NCI-H1436 (cell line): Measurements from ENCODE around the gene GABPB2.
"Not testable (repeated sequence)": the region's sequence is repeated elsewhere in the genome, so short reads cannot be mapped to it uniquely, and the experiment has no call there.

ENCODE experiments used
- DNase-seq: peaks from one replicate; lab custom pipeline; 2025; lab: John Stamatoyannopoulos, UW

Gene GABPB2

DNA sequence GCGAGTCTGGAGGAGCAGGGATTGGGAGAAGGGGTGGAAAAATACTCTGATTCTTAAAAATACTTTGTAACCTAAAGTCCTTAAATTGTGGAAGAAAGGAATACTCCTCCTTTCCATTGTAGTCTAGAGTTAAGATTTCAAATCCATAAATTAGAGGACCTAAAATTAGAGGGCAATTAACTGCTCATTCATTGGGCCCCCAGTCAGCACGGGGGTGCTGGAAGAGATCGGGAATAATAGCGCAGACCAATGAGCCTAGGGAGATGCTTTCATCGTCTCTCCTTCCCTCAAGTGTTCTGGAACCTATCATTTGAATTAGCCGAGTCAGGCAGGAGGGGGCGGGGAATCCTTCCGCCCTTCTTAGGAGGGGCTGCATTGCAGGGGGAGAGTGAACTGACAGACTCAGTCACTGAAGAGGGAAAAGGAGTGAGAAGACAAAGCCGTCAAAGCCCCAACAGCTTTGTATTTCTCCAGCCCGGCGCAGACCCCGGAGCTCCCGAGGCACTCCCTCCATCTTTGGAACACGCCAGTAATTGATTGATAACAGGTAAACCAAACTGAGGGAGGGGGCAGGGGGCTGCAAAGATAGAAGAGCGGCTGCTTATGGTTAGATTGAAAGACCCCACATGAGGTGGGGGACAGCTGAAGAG is 10.4 kb upstream of the GABPB2 start, which contains the start of gene MLLT11:
Gene MLLT11, plus strand, starts transcription at position 391 of the 650 bp plus-strand sequence. CDS start 6,828 bp downstream, outside the sequence.
- DNase-seq: peak; percentile 80

DNA sequence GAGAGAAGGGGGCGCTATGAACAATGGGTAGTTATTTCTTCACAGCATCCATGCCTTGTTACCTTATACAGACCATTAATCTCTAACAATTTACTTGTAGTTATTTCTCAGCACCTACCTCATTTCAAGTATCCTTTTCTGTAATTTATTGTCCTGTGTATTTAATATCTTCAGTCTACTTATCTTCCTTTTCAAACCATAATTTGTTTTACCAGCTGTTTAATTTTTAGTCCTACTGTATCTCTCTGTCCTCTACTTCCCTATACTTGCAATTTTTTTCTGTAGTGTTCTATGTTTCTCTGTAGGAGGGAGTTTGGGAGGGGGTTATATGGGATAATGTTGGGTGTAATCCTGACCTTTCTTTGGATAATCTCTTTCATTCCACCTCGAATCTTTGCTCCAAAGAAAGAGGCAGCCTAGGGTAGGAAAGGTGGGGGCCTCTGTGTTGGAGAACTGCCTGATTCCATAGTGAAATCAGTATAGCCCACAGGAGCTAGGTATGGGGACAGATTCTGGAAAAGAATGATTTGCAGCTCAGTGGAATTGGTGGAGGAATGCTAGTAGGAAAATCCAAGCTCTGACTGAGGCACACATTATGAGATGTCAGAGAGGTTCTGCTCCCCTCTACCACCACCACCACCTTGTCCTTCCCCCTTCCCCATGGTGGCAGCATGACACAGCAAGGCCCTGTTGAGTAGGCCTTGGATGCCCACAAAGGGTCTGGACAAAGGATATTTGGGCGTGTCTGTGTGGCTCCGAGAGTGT is 9.7 kb upstream of the GABPB2 start:
- DNase-seq: peak; percentile 34

DNA sequence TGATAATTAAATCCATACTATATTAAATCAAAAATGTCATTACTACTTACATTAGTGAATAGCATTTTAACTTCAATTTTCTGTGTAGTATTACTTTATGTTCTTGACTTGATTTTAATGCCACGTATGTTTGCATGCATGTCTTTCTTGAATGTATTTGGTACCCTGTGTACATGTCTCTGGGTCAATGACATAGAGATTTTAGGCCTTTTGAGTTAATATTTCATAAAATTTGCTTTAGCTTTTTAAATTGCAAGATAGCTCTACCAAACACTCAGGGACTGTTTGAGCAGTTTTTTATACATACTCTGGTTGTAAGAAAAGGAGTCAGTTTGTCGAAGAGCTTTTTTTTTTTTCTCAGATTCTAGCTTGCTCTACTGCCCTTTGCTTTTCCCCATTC is 8.9 kb upstream of the GABPB2 start:
- no peak for DNase-seq

DNA sequence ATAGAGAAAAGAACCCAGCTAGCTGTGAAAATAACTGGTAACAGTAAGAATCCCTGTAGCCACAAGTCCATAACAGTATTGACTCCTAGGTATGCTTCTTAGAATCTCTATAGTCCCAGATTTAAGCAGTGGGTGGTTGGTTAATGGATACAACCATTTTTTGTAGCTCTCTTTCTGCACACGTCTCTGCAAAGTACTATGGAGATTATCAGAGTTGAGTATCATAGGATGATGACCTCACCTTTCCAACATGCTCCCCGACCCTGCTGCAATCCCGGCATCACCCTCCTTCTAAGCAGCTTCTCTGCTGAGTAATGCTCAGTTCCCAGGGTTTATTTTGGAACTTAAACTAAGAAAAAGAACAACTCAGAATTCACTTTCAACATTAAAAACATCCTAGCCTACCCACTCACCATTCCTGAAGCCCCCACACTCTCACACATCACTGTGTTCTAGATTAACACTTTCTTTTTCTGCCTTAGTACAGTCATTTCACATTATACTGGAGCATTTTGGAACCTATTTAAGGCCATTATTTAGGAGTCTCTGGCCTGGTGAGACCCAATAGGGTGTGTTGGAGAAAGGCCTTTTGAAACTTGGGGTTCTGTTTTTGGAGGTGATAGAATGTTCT is 7.7 kb upstream of the GABPB2 start:
- no peak for DNase-seq

DNA sequence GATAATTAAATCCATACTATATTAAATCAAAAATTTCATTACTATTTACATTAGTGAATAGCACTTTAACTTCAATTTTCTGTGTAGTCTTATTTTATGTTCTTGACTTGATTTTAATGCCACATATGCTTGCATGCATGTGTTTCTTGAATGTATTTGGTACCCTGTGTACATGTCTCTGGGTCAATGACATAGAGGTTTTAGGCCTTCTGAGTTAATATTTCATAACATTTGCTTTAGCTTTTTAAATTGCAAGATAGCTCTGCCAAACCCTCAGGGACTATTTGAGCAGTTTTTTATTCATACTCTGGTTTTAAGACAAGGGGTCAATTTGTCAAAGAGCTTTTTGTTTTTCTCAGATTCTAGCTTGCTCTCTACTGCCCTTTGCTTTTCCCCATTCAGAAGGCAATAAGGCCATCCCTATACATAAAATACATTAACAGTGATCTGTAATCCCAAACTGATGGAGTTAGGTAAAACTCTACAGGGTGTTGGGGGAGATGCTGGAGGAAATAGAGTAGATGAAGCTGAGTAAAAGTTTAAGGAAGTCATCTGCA is 5.4 kb upstream of the GABPB2 start:
- DNase-seq: no peak

DNA sequence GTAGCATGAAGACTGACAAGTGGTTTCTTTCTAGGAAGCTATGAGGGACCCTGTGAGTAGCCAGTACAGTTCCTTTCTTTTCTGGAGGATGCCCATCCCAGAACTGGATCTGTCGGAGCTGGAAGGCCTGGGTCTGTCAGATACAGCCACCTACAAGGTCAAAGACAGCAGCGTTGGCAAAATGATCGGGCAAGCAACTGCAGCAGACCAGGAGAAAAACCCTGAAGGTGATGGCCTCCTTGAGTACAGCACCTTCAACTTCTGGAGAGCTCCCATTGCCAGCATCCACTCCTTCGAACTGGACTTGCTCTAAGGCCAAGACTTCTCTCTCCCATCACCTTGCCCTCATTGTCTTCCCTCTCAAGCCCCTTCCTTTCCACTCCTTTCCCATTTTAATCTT is 3.4 kb upstream of the GABPB2 start:
- DNase-seq: no peak

DNA sequence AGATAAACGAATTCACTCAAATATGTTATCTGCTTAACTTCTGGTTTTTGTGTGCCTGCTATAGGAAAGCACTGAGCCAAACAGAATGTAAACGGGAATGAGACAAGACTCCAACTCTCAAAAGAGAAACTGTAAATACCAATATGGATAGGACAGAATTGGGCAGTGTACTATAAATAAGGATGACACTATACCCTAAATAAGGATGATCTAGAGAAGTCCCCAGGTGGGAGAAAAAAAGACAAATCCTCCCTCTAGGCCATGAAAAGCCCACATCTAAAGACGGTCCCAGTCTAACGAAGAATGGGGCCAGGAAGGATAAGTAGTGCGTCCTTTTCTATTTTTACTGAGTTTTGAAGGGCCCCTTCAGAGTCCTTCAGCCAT is 1.5 kb upstream of the GABPB2 start:
- DNase-seq: no peak

DNA sequence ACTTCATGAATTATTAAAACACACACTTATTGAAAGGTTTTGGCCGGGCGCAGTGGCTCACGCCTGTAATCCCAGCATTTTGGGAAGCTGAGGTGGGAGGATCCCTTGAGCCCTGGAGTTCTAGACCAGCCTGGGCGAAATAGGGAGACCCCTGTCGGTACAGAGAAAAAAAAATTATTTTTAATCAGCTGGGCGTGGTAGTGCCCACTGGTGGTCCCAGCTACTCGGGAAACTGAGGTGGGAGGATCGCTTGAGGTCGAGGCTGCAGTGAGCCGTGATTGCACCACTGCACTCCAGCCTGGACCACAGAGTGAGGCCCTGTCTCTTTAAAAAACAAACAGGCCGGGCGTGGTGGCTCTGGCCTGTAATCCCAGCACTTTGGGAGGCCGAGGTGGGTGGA is 1.7 kb downstream of the GABPB2 start:
- no peak for DNase-seq

DNA sequence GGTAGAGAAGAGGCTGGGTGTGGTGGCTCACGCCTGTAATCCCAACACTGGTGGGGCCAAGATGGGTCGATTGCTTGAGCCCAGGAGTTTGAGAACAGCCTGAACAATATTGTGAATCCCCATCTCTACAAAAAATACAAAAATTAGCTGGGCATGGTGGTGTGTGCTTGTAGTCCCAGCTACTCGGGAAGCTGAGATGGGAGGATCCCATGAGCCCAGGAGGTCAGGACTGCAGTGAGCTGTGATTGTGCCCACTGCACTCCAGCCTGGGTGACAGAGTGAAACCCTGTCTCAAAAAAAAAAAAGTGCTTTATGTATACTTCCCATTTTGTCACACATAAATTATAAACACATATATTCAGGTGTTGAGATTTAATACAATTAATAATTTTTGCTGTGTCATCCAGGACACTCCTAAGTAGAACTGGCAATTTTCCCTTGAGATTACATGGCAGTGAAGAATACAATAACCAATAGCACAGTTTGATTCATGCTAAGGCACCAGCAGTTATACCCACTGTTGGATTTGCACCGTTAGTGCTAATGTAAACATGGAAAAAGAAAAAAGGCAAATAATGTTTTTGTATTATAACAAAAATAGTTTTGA is 15.5 kb downstream of the GABPB2 start:
- DNase-seq: no peak

DNA sequence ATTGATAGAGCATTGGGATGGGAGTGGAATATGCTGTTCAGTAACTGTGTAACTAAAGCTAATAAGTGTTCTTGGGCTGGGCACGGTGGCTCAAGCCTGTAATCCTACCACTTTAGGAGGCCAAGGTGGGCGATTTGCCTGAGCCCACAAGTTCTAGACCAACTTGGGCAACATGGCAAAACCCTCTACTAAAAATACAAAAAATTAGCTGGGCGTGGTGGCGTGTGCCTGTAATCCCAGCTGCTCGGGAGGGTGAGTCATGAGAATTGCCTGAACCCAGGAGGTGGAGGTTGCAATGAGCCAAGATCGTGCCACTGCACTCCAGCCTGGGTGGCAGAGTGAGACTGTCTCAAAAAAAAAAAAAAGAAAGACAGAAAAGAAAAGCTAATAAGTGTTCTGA is 26.9 kb downstream of the GABPB2 start:
- DNase-seq: not testable (repeated sequence)

DNA sequence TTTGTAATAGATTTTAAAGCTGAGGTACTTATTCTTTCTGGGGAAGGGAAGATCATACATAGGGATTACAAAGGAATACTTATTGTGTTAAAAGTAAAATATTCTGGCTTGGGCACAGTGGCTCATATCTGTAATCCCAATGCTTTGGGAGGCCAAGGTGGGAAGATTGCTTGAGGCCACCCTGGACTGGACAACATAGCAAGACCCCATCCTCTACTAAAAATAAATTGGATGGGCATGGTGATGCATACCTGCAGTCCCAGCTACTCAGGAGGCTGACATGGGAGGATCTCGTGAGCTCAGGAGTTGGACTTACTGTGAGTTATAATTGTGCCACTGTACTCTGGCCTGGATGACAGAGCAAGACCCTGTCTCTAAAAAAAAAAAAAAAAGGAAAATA is 27.6 kb downstream of the GABPB2 start:
- no peak for DNase-seq

DNA sequence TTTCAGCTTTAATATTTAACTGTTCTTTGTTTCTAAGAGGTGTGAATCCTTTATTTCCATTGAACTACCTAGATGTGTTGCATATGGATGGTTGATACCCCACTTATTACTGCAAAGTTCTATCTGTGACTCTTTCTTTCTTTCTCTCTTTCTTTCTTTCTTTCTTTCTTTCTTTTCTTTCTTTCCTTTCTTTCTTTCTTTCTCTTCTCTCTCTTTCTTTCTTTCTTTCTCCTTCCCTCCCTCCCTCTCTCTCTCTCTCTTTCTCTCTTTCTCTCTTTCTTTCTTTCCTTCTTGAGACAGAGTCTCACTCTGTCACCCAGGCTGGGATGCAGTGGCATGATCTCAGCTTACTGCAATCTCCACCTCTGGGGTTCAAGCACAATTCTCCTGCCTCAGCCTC is 34.1 kb downstream of the GABPB2 start:
- no peak for DNase-seq

DNA sequence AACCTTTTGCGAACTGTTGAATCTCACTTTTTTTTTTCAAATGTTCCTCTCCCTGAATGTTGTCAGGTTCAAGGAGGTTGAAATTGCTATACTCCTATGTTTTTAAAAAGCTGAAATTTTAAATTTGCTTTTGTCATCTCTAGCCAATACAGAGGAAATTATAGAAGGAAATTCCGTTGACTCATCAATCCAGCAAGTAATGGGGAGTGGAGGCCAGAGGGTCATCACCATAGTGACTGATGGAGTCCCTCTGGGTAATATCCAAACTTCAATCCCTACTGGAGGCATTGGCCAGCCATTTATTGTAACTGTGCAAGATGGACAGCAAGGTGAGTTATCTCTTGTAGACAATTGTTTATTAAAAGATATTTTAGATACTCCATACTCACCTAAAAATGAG is 36.3 kb downstream of the GABPB2 start:
- DNase-seq: no peak

DNA sequence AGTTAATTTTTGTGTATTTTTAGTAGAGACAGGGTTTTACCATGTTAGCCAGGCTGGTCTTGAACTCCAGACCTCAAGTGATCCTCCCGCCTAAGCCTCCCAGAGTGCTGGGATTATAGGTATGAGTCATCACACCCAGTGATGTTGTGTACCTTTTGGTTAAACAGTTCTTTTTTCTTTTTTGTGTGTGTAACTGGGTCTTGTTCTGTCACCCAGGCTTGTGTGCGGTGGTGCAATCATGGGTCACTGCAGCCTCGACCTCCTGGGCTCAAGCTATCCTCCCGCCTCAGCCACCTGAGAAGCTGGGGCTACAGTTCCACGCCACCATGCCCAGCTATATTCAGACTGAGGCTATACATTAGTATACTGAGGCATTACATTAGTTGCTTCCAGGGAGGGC is 37.8 kb downstream of the GABPB2 start:
- no peak for DNase-seq

DNA sequence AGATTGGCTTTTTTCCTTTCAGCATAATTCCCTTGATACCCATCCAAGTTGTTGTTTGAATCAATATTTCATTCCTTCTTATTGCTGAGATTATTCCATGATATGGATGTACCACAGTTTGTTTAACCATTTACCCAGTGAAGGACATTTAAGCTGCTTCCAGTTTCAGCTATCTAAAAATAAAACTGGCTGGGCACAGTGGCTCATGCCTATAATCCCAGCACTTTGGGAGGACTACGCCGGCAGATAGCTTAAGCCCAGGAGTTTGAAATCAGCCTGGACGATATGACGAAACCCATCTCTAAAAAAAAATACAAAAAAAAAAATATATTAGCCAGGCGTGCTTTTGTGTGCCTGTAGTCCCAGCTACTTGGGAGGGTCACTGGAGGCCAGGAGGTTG is 43.3 kb downstream of the GABPB2 start:
- no peak for DNase-seq

DNA sequence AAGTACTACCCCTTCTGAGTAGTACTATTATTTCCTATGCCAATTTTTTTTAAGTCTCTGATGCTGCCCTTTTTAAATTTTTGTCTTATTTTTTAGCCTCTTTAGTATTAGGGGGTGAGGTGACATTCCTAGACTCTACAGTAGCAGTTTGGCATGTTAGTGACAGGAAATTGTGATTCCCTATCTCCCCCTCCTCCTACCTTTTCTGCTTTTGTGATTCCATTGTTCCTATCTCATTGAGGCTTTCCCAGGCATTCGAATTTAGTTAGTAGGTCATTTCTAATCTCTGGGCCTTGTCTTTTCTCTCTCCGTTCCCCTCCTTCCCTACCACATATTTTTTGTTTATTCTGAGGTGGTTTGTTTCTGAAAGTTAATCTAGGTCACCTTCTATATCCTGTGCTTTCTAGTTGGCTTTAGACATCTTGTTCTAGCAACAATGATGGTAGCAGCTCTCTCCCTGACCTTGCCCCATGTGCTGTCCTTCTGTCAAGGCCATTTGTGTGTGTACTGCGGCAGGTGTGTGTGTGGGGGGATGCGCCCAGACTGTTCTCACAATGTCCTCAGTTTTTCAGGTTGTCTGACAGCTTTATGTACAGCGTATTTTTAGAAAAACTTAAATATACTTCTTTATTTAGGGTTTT is 54.3 kb downstream of the GABPB2 start:
- DNase-seq: no peak

DNA sequence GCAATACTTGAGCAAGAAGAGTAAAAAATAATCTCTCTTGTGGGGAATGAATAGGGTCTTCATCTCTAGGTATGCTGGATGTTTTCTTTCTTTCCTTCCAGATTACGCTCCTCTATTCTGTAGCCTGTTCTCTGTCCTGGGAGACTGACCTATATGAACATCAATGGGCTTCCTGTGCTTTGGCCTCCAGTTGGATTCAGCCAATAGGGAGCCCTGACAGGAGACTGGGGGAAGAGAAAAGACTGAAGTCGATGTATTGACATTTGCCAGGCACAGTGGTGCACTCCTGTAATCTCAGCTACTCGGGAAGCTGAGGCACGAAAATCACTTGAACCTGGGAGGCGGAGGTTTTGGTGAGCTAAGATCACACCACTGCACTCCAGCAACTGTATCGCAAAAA is 58.2 kb downstream of the GABPB2 start:
- DNase-seq: no peak

DNA sequence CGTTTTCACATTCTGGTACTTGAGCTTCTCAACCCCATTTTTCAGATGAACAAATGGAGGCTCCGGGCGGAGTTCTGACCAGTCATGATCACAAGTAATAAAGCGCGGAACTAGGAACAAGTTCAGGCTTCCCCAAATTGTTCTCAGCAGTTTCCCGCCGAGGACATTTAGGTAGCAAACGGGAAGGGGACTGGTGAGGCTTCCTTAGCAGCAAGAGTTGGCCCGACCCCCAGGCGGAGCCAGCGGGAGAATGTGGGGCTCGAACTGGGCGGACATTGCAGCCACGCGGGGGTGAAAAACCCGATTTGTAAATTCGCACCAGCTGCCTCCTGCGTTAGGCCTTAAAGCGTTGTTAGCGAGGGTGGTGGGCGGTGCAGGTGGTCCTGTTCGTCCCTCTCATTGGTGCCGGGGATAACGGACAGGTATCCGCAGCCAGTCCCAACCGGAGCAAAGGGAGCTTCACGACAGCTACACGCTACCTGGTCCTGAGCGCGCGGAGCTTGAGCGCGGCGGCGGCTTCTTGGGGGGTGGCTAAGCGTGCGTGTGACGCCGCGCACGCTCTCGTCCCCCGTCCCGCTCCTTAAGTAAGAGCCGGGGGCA is 60.5 kb downstream of the GABPB2 start:
- no peak for DNase-seq

DNA sequence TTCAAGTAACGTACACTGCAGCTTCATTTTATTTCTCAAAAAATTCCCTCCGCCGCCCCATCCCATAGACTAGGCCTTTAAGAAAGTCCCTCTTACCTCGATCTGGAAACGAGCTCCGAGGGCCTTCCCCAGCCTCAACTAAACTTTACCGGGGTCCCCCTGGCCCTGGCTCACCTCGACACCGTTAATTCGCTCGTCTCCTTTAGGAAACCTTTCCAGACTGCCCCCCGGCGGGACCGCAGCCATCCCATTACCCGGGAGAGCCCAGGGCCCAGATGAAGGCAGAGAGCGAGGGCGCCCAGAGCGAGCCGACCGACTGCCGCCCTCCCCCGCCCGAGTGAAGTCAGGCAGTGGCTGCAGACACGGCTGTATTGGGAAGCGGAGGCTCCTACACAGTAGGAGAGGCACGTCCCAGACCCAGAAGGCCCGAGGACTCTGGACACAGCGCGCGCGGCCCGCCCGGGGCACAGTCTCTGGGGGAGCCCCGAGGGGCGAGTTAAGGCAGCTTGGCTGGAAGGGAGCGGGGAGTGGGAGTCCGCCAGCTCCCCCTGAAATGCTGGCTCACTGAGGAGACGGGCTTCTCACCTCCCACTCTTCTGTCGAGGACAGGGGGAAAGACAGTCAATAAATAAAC is 61.3 kb downstream of the GABPB2 start:
- DNase-seq: no peak

DNA sequence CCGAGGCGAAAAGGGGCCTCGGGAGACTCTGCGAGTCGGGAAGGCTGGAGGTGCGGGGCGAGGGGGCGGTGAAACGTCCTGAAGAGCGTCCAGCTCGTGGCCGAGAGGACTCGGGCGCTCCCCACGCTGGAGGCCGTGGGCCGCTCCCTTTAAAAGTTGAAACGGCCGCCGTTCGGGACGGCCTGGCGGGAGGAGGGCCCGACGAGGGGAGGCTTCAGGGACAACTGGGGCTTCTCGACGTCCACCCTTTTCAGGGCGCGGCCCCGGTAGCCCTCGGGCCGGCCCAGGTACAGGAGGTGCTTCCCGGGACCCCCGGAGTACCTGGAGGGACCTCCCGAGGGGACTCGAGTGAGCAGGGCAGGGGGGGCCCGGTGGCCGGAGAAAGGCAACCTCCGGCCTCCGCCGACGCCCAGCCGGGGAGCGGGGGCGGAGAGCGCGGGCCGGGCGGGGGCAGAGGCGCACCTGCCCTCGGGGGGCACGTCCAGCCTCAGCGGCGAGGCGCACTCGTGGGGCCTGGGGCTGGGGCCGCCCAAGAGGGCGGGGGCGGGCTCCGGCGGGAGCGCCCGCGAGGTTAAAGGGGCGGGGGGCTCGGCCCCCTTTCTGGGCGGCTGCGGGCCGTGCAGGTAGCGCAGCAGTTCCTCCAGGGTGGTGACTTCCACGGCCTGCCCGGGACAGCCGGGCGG is 61.9 kb downstream of the GABPB2 start:
- no peak for DNase-seq
